Muscle layer of colon (tissue), 2 donors: ENCODE results near the gene STX10.
A peak's percentile ranks its signal among the peaks of the same experiment; 100 is the strongest.

ENCODE experiments used
- H3K27ac ChIP-seq: one replicate; pipeline ENCODE4 v1.7.0; 2013; ENCODE audit warnings: low read depth, mild to moderate bottlenecking, low read length, moderate library complexity
- H3K27me3 ChIP-seq, 2 donors: one replicate each; pipeline ENCODE4 v1.7.0; 2013; ENCODE audit warnings: low read length in 2 of 2, mild to moderate bottlenecking in 2 of 2; ENCODE audit not compliant: insufficient read depth in 2 of 2, control insufficient read depth in 1 of 2
- H3K36me3 ChIP-seq: one replicate; pipeline ENCODE4 v1.7.0; 2013; ENCODE audit warnings: mild to moderate bottlenecking, low read length; ENCODE audit not compliant: insufficient read depth
- H3K4me1 ChIP-seq: one replicate; pipeline ENCODE4 v1.7.0; 2013; ENCODE audit warnings: mild to moderate bottlenecking, low read length; ENCODE audit not compliant: insufficient read depth
- H3K4me3 ChIP-seq, 2 donors: one replicate each; pipeline ENCODE4 v1.7.0; 2013; ENCODE audit warnings: low read length in 2 of 2, low read depth in 1 of 2, mild to moderate bottlenecking in 1 of 2, moderate library complexity in 1 of 2
- H3K9ac ChIP-seq: one replicate; pipeline ENCODE4 v1.7.0; 2013; ENCODE audit warnings: low read length
- H3K9me3 ChIP-seq: one replicate; pipeline ENCODE4 v1.7.0; 2013; ENCODE audit warnings: mild to moderate bottlenecking, low read length
- donor health status: abdominal sarcoma.
- donor health status: Adenocarcinoma of cecum.

The STX10 gene

GRCh38 chr19:13120817-13121216, 29.4 kb downstream of the STX10 start:
- no peaks in the 10 kb centered on the region for H3K9me3 ChIP-seq
- peaks cover 26% of the 10 kb centered on the region for H3K4me1 ChIP-seq
- H3K36me3 ChIP-seq: no peaks in the 10 kb centered on the region
- H3K27me3 ChIP-seq: no peaks in the 10 kb centered on the region
- H3K27ac ChIP-seq: no peak overlapping the region
- H3K9ac ChIP-seq: no peak overlapping the region
- H3K4me3 ChIP-seq: no peak overlapping the region

- H3K27me3 ChIP-seq: no peaks in the 10 kb centered on the region
- peaks cover 31% of the 10 kb centered on the region for H3K4me1 ChIP-seq
- H3K9me3 ChIP-seq: no peaks in the 10 kb centered on the region
- no peak overlapping the region for H3K9ac ChIP-seq
- H3K4me3 ChIP-seq: peak overlapping the region in 1 of 2 donors; percentile 14
- peaks cover 3% of the 10 kb centered on the region for H3K36me3 ChIP-seq
- no peak overlapping the region for H3K27ac ChIP-seq
Observed at GRCh38 chr19:13120031-13120430, 30.1 kb downstream of the STX10 start.

GRCh38 chr19:13119627-13120026, 30.5 kb downstream of the STX10 start:
- Histone ChIP-seq H3K4me3 (peak overlapping the region in 1 of 2 donors; percentile 68), H3K36me3 (peaks cover 6% of the 10 kb centered on the region), H3K27ac (no peak overlapping the region), H3K9me3 (no peaks in the 10 kb centered on the region), H3K4me1 (peaks cover 31% of the 10 kb centered on the region), H3K9ac (peak overlapping the region; percentile 49), H3K27me3 (no peaks in the 10 kb centered on the region)

GRCh38 chr19:13118424-13119193, 31.6 kb downstream of the STX10 start:
- peaks cover 6% of the 10 kb centered on the region for H3K36me3 ChIP-seq
- H3K9ac ChIP-seq: peak overlapping the region; percentile 49
- H3K4me3 ChIP-seq: peak overlapping the region; percentile 68 to 90
- H3K9me3 ChIP-seq: no peaks in the 10 kb centered on the region
- peak overlapping the region; percentile 71 for H3K27ac ChIP-seq
- peaks cover 31% of the 10 kb centered on the region for H3K4me1 ChIP-seq
- H3K27me3 ChIP-seq: no peaks in the 10 kb centered on the region

GRCh38 chr19:13117772-13118423, 32.3 kb downstream of the STX10 start, which contains the start of gene NACC1:
NACC1 (plus strand) TSS chr19:13118264; CDS start chr19:13135208, 16,944 bp downstream.
- peaks cover 31% of the 10 kb centered on the region for H3K4me1 ChIP-seq

GRCh38 chr19:13117176-13117771, 32.9 kb downstream of the STX10 start:
- Histone ChIP-seq H3K9ac (no peak overlapping the region), H3K4me1 (peaks cover 31% of the 10 kb centered on the region), H3K27ac (peak overlapping the region; percentile 81)

More at GRCh38 chr19:13117772-13118423, 32.3 kb downstream of the STX10 start, which contains the start of gene NACC1:
- H3K9me3 ChIP-seq: no peaks in the 10 kb centered on the region
- no peaks in the 10 kb centered on the region for H3K27me3 ChIP-seq
- peaks cover 6% of the 10 kb centered on the region for H3K36me3 ChIP-seq
- peak within 1 kb of the TSS; percentile 90 to 92 for H3K4me3 ChIP-seq
- H3K9ac ChIP-seq: peak within 1 kb of the TSS; percentile 49
- peak within 1 kb of the TSS; percentile 81 for H3K27ac ChIP-seq

GRCh38 chr19:13116282-13117175, 33.6 kb downstream of the STX10 start, which contains the start of gene TRMT1:
TRMT1 (minus strand) TSS chr19:13116740; CDS start chr19:13116399, 341 bp downstream.
- Histone ChIP-seq H3K27me3 (no peaks in the 10 kb centered on the region), H3K27ac (peak within 1 kb of the TSS; percentile 81), H3K9me3 (no peaks in the 10 kb centered on the region), H3K9ac (peak within 1 kb of the TSS; percentile 57), H3K36me3 (peaks cover 6% of the 10 kb centered on the region), H3K4me3 (peak within 1 kb of the TSS; percentile 76 to 92), H3K4me1 (peaks cover 31% of the 10 kb centered on the region)

More at GRCh38 chr19:13117176-13117771, 32.9 kb downstream of the STX10 start:
- Histone ChIP-seq H3K4me3 (peak overlapping the region; percentile 76 to 92), H3K27me3 (no peaks in the 10 kb centered on the region), H3K36me3 (peaks cover 6% of the 10 kb centered on the region), H3K9me3 (no peaks in the 10 kb centered on the region)

GRCh38 chr19:13115936-13116281, 34.3 kb downstream of the STX10 start:
- Histone ChIP-seq H3K9me3 (no peaks in the 10 kb centered on the region), H3K9ac (peak overlapping the region; percentile 57), H3K4me3 (peak overlapping the region; percentile 76 to 92), H3K4me1 (peaks cover 31% of the 10 kb centered on the region), H3K27ac (peak overlapping the region; percentile 81), H3K27me3 (no peaks in the 10 kb centered on the region), H3K36me3 (peaks cover 6% of the 10 kb centered on the region)

- Histone ChIP-seq H3K4me3 (no peak overlapping the region), H3K36me3 (peaks cover 8% of the 10 kb centered on the region), H3K27ac (no peak overlapping the region), H3K9ac (no peak overlapping the region), H3K9me3 (no peaks in the 10 kb centered on the region), H3K27me3 (no peaks in the 10 kb centered on the region), H3K4me1 (peaks cover 14% of the 10 kb centered on the region)
Observed at GRCh38 chr19:13112555-13112954, 37.6 kb downstream of the STX10 start.

GRCh38 chr19:13110099-13110610, 40.0 kb downstream of the STX10 start:
- no peak overlapping the region for H3K9ac ChIP-seq
- H3K4me1 ChIP-seq: no peaks in the 10 kb centered on the region
- no peak overlapping the region for H3K4me3 ChIP-seq
- H3K27ac ChIP-seq: no peak overlapping the region
- H3K27me3 ChIP-seq: no peaks in the 10 kb centered on the region
- no peaks in the 10 kb centered on the region for H3K9me3 ChIP-seq
- H3K36me3 ChIP-seq: peaks cover 9% of the 10 kb centered on the region
